KOPT-K1 (cell line): Measurements from ENCODE around the gene GNB1L.

Experiments used
- H3K27ac ChIP-seq: fragments of 200-600 bp; sonication (generic); 2 replicates; pipeline ENCODE4 v1.5.1; 2016; ENCODE audit warnings: antibody characterized with exemption, mild to moderate bottlenecking, low read depth, low read length; ENCODE audit not compliant: poor library complexity, severe bottlenecking
- H3K36me3 ChIP-seq: fragments of 200-600 bp; sonication (generic); 2 replicates; pipeline ENCODE4 v1.5.1; 2017; ENCODE audit warnings: antibody characterized with exemption, mild to moderate bottlenecking, low read length, moderate library complexity; ENCODE audit not compliant: insufficient read depth
- H3K9me3 ChIP-seq: fragments of 200-600 bp; sonication (generic); 2 replicates; pipeline ENCODE4 v1.5.1; 2017; ENCODE audit warnings: antibody characterized with exemption, low read length, mild to moderate bottlenecking; ENCODE audit not compliant: insufficient read depth, poor library complexity, severe bottlenecking

The GNB1L gene

DNA sequence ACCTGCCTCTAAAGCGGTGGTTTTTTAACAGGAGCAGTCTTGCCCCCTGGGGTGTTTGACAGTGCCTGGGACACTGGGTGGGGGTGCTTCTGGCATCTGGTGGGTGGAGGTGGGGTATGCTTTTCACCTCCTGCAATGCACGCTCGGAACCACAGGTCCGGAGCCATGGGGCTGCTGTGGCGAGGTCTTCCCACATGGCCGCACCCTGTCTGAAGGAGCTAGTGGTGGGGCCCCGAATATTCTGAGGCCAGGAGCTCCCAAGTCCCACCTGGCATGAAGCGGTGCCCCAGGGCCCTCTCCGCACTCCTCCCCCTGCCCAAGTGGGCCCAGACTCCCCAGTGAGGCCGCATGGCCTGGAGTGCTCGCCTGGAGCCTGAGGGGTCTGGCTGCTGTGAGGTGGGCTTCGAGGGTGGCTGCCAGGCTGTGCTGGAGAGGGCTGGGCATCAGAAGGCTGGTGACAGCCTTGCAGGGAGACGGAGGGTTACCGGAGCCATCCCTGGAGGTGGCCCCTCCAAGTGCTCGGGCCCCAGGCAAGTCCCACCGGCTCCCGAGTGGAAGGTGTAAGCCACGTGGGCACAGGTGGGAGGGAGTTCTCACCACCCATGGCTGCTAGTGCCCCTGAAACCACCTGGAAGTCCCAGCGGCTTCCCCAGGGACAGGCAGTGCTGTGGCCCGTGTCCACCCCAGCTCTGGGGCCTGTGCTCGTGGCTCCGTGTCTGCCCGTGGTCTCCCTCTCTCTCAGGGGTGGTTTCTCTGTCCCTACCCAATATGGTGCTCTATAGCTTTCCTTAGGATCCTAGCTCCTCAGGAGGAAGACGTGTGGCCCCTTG is 79.0 kb downstream of the GNB1L start:
- Histone ChIP-seq H3K27ac (no peak overlapping the region), H3K36me3 (no peaks in the 10 kb centered on the region), H3K9me3 (no peaks in the 10 kb centered on the region)

DNA sequence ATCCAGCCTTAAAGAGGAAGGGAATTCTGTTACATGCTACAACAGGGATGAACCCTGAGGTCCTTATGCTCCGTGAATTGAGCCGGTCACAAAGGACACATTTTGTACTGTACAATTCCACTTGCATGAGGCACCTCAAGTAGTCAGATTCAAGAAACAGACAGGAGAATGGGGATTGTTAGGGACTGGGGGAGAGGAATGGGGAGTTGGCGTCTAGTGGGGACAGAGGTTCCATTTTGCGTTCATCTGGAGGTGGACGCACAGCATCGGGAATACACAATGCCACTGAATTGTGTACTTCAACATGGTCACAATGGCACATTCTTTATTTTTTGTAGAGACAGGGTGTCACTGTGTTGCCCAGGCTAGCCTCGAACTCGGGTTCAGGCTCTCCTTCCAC is 80.0 kb downstream of the GNB1L start:
- Histone ChIP-seq H3K36me3 (no peaks in the 10 kb centered on the region), H3K9me3 (no peaks in the 10 kb centered on the region), H3K27ac (no peak overlapping the region)

DNA sequence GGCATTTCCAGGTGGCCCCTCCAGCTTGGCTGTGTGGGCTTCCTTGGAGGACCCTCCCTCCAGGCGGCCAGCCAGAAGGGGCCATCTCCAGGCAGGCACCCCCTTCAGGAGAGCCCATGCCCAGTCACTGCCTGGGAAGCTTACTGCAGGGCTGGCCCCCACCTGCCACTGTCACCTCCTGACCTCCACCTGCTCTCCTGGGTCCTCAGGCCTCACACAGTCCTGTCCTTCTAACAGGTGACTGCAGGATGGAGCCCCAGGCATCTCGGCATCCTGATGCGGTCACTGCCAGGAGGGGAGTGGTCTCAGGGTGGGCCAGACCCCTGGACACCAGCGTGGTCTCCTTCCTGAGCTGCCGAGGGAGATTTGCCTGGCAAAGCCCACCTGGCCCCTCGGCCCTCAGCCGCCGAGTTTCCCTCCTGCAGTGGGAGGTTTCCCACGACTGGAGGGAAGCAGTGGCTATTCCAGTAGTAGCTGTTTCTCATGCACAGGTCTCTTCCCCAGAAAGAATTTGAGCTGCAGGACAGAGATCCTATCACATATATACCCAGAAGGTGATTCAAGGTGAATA is 81.1 kb downstream of the GNB1L start:
- Histone ChIP-seq H3K36me3 (no peaks in the 10 kb centered on the region), H3K27ac (no peak overlapping the region)

GRCh38 chr22:19772673-19773469 is 81.8 kb downstream of the GNB1L start:
- no peak overlapping the region for H3K27ac ChIP-seq
- H3K9me3 ChIP-seq = no peaks in the 10 kb centered on the region
- no peaks in the 10 kb centered on the region for H3K36me3 ChIP-seq

More for the DNA sequence above, 81.1 kb downstream of the GNB1L start:
- no peaks in the 10 kb centered on the region for H3K9me3 ChIP-seq

GRCh38 chr22:19772422-19772672 is 82.3 kb downstream of the GNB1L start:
- Histone ChIP-seq H3K9me3 (no peaks in the 10 kb centered on the region), H3K36me3 (no peaks in the 10 kb centered on the region), H3K27ac (no peak overlapping the region)

DNA sequence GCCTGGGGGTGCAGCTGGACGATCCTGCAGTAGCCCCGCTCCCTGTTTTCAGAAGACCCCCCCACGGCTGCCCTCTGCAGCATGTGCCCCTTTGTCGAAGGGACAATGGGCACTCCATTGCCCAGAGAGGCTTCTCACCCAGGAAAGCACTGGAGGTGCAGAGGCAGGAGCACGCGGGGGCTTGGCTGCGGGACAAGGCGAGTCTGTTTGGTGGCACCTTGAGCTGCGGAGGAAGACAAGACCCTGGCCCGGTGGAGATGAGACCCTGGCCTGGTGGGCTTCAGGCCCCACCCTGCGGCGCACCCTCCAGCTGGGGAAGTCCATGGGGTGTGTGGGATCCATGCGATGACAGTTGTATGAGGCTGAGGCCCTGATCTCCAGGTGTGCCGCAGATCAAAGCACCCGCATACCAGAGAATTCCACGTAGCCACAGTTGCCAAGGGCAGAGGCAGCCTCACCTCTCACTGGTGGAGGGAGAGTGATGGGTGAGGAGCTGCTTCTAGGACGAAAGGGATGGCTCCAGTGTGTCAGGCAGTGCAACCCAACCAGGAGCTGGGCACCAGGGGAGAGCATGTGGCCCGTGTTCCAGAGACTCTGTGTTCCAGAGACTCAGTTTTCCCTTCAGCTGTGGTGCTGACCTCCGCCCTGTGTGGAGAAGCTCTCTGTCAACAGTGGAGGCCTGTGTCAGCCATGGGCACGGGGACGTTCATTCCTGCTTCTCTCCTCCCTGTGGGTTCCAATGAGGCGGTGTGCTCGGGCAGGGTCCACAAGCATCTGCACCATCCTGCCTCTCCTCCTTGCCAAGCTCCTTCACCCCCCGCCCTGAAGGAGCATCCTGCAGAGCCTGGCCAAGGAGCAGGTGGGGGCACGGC is 84.1 kb downstream of the GNB1L start:
- no peaks in the 10 kb centered on the region for H3K9me3 ChIP-seq
- no peak overlapping the region for H3K27ac ChIP-seq
- no peaks in the 10 kb centered on the region for H3K36me3 ChIP-seq

GRCh38 chr22:19769393-19769715 is 85.3 kb downstream of the GNB1L start:
- Histone ChIP-seq H3K9me3 (no peaks in the 10 kb centered on the region), H3K27ac (no peak overlapping the region), H3K36me3 (no peaks in the 10 kb centered on the region)

- no peak overlapping the region for H3K27ac ChIP-seq
- no peaks in the 10 kb centered on the region for H3K9me3 ChIP-seq
- no peaks in the 10 kb centered on the region for H3K36me3 ChIP-seq
Observed at GRCh38 chr22:19767427-19768341, 87.0 kb downstream of the GNB1L start.

GRCh38 chr22:19766511-19767426 is 87.9 kb downstream of the GNB1L start:
- H3K27ac ChIP-seq = no peak overlapping the region

GRCh38 chr22:19766240-19766510 is 88.5 kb downstream of the GNB1L start:
- H3K9me3 ChIP-seq = no peaks in the 10 kb centered on the region
- H3K27ac ChIP-seq = no peak overlapping the region
- H3K36me3 ChIP-seq = no peaks in the 10 kb centered on the region

More at GRCh38 chr22:19766511-19767426, 87.9 kb downstream of the GNB1L start:
- Histone ChIP-seq H3K9me3 (no peaks in the 10 kb centered on the region), H3K36me3 (no peaks in the 10 kb centered on the region)

DNA sequence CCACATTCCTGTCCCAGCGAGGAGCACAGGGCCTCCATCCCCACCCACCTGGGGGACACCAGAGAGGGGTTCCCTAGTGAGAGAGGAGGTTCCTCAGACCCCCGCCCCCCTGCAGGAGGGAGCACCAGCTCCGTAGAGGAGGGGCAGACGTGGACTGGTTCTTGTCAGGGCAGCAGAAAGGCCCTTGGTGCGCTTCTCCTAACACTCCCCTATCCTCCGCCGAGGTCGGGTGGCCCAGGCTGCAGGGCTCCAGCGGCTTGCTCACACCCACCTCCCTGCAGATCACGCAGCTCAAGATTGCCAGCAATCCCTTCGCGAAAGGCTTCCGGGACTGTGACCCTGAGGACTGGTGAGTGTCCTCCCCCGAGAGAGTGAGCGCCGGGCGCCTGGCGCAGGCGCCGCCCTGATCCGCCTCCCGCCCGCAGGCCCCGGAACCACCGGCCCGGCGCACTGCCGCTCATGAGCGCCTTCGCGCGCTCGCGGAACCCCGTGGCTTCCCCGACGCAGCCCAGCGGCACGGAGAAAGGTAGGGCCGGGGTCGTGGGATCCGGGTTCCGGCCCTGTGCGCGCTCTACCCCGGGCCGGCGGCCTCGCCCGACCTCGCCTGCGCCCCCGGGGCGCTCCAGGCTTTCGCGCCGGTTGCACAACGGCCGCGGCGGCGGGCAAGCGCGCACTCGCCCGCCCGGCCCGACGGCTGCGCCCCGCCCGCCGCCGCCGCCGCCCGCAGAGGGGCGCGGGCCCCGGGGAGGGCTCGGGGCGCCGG is 89.0 kb downstream of the GNB1L start:
- H3K9me3 ChIP-seq = no peaks in the 10 kb centered on the region
- no peak overlapping the region for H3K27ac ChIP-seq
- H3K36me3 ChIP-seq = no peaks in the 10 kb centered on the region

GRCh38 chr22:19764636-19765476 is 89.8 kb downstream of the GNB1L start:
- Histone ChIP-seq H3K36me3 (no peaks in the 10 kb centered on the region), H3K9me3 (no peaks in the 10 kb centered on the region), H3K27ac (no peak overlapping the region)
